ENCODE results near the gene MAPK10. TPM values are rescaled to one million over a fixed set of nuclear protein-coding genes. Genes with fewer than 3 reads are reported as not detected.

The MAPK10 gene
- total RNA-seq, 4 donors from 2014 or later, result 4.1 to 50.0 (median 9.4) TPM

DNA sequence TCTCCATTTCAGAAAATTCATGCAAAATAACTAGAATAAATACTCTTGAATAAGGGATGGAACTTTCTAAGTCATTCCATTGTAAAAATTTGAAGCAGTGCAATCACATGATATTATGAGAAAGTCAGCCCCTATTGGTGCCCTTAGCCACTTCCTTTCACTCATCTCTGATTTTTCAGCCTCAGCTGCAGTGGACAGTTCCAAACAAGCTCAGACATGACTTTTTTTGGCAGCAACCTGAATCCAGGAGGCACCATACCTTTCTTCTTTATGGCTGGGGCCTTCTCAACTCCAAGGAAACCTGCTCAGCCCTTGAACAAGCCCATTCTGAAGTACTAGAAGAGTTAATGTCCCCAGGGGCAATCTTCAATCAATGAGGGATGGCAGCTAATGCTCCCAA is 40.5 kb downstream of the MAPK10 start:
- Histone ChIP-seq H3K4me1 (no peaks in the 10 kb centered on the region), H3K4me3 (no peak overlapping the region), H3K9me3 (no peaks in the 10 kb centered on the region), H3K27ac (no peak overlapping the region), H3K36me3 (no peaks in the 10 kb centered on the region), H3K27me3 (no peaks in the 10 kb centered on the region)
- no peak for TF ChIP-seq EP300 (IDR thresholded peaks at IDR 0.05; ENCODE audit: low read depth)
- TF ChIP-seq POLR2AphosphoS5 (IDR thresholded peaks at IDR 0.05), result no peak
- no peak for TF ChIP-seq POLR2A (IDR thresholded peaks at IDR 0.05)
- TF ChIP-seq, protein P1, sequence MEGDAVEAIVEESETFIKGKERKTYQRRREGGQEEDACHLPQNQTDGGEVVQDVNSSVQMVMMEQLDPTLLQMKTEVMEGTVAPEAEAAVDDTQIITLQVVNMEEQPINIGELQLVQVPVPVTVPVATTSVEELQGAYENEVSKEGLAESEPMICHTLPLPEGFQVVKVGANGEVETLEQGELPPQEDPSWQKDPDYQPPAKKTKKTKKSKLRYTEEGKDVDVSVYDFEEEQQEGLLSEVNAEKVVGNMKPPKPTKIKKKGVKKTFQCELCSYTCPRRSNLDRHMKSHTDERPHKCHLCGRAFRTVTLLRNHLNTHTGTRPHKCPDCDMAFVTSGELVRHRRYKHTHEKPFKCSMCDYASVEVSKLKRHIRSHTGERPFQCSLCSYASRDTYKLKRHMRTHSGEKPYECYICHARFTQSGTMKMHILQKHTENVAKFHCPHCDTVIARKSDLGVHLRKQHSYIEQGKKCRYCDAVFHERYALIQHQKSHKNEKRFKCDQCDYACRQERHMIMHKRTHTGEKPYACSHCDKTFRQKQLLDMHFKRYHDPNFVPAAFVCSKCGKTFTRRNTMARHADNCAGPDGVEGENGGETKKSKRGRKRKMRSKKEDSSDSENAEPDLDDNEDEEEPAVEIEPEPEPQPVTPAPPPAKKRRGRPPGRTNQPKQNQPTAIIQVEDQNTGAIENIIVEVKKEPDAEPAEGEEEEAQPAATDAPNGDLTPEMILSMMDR (IDR thresholded peaks at IDR 0.05), result no peak
- in situ Hi-C loops (cut with MboI; ENCODE audit: low pct_ligation_motif_present in 1 of 4, low pct_unique_long_range_greater_than_20kb in 1 of 4, low sequenced_read_pairs in 3 of 4), result no loop called here
- DNase-seq, result no peak
- intact Hi-C loops (cut with DNase I; ENCODE audit: low total_unique reads), result no loop called here

DNA sequence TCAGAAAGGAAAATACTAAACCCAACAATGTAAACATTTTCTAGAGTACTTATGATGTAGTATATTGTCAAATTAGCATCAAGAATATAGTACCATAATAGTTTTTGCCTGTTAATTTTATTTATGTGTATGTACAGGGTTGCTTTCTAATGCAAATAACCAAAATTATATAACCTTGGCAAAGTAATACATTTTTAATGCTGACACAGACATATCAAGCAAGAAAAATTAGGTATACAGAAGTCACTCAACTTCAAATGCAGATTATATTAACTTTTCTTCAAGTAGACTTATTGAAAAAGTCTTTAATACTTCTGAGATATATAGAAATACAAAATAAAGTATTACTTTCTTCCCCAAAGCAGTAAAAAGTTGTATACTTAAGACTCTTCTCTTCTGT is 44.3 kb downstream of the MAPK10 start:
- Histone ChIP-seq H3K4me1 (no peaks in the 10 kb centered on the region), H3K27ac (no peak overlapping the region), H3K9me3 (no peaks in the 10 kb centered on the region), H3K36me3 (no peaks in the 10 kb centered on the region), H3K4me3 (no peak overlapping the region), H3K27me3 (no peaks in the 10 kb centered on the region)
- TF ChIP-seq POLR2AphosphoS5 (IDR thresholded peaks at IDR 0.05) (no peak), POLR2A (IDR thresholded peaks at IDR 0.05) (no peak), EP300 (IDR thresholded peaks at IDR 0.05; ENCODE audit: low read depth) (no peak)
- TF ChIP-seq, protein P1 (IDR thresholded peaks at IDR 0.05), result no peak
- in situ Hi-C loops (cut with MboI; ENCODE audit: low pct_ligation_motif_present in 1 of 4, low pct_unique_long_range_greater_than_20kb in 1 of 4, low sequenced_read_pairs in 3 of 4) (no loop called here), intact Hi-C loops (cut with DNase I; ENCODE audit: low total_unique reads) (no loop called here)
- no peak for DNase-seq

DNA sequence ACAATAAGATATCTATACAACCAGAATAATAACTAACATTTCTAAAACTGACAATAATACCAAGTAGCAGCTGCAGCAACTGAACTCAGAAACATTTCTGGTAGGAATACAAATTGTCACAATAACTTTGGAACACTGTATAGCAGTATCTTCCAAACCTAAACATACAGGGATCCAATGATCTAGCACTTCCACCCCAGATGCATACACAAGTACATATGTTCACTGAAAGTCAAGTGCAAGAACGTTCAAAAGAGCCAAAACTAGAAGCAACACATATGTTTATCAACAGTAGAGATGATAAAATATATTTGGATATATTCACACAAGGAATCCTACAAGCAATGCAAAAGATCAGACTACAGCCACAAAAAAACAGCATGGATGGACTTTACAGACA is 46.2 kb downstream of the MAPK10 start:
- in situ Hi-C loops (cut with MboI; ENCODE audit: low pct_ligation_motif_present in 1 of 4, low pct_unique_long_range_greater_than_20kb in 1 of 4, low sequenced_read_pairs in 3 of 4) (no loop called here), intact Hi-C loops (cut with DNase I; ENCODE audit: low total_unique reads) (no loop called here)
- no peaks in the 10 kb centered on the region for H3K9me3 ChIP-seq
- WGBS, 2 donors (ENCODE audit: low coverage in 1 of 2), result 36 to 50% methylated on average over 1 of the region's 1 CpG
- DNase-seq, result no peak
- no peak overlapping the region for H3K27ac ChIP-seq
- no peaks in the 10 kb centered on the region for H3K27me3 ChIP-seq
- H3K36me3 ChIP-seq, result no peaks in the 10 kb centered on the region
- no peaks in the 10 kb centered on the region for H3K4me1 ChIP-seq
- no peak overlapping the region for H3K4me3 ChIP-seq
- TF ChIP-seq EP300 (IDR thresholded peaks at IDR 0.05; ENCODE audit: low read depth) (no peak), POLR2A (IDR thresholded peaks at IDR 0.05) (no peak), POLR2AphosphoS5 (IDR thresholded peaks at IDR 0.05) (no peak)
- TF ChIP-seq, protein P1 (IDR thresholded peaks at IDR 0.05), result no peak

DNA sequence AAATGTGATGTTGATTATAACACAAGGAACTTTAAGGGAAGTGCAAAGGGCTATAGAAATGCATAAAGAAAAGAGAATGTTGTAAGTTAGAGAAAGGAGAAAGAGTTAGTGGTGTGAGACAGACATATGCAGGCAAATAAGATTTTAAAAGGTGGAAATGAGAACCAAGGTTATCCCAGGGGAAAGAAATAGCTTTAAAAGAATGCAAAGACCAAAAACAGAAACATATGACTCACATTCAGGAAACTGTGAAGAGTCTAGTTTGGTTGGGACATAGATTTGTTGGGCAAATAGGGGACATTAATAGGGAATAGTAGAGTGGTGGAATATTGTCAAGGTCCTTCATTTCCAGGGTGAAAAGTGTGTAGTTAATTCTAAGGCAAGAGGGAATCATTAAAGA is 52.4 kb downstream of the MAPK10 start:
- Histone ChIP-seq H3K4me1 (no peaks in the 10 kb centered on the region), H3K36me3 (no peaks in the 10 kb centered on the region), H3K27me3 (no peaks in the 10 kb centered on the region), H3K9me3 (no peaks in the 10 kb centered on the region), H3K4me3 (no peak overlapping the region), H3K27ac (no peak overlapping the region)
- intact Hi-C loops (cut with DNase I; ENCODE audit: low total_unique reads), result no loop called here
- no peak for DNase-seq
- in situ Hi-C loops (cut with MboI; ENCODE audit: low pct_ligation_motif_present in 1 of 4, low pct_unique_long_range_greater_than_20kb in 1 of 4, low sequenced_read_pairs in 3 of 4), result no loop called here
- TF ChIP-seq EP300 (IDR thresholded peaks at IDR 0.05; ENCODE audit: low read depth), result no peak
- TF ChIP-seq, protein P1 (IDR thresholded peaks at IDR 0.05), result no peak
- no peak for TF ChIP-seq POLR2AphosphoS5 (IDR thresholded peaks at IDR 0.05)
- no peak for TF ChIP-seq POLR2A (IDR thresholded peaks at IDR 0.05)
